GM12892 (cell line): Measurements from ENCODE around the gene BAAT.

ENCODE experiments used
- POLR2A ChIP-seq: IDR thresholded peaks from 2 replicates; pipeline ENCODE4 v1.6.1; 2011; ENCODE audit warnings: low read depth, low read length, control low read depth
- TAF1 ChIP-seq: IDR thresholded peaks from 2 replicates; pipeline ENCODE4 v1.6.1; 2011; ENCODE audit warnings: low read depth, mild to moderate bottlenecking, control low read depth, low read length, borderline replicate concordance

DNA sequence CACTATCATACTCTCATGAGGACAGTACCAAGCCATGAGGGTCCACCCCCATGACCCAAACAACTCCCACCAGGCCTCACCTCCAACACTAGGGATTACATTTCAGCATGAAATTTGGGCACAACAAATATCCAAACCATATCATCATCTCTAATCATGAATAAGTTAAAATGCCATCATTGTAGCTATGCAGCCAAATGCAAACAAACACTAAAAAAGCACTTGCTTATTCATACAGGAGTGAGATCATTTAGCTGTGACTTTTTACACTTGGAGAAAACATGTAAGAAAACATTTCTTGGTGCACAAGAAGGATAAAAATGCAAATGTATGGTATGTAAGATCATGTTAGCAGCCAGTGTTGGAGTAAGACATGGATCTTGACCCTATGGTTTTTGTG, 24.2 kb downstream of the BAAT start:
- no peak for TF ChIP-seq POLR2A
- no peak for TF ChIP-seq TAF1
